HepG2 (cell line): ENCODE measurements around the gene SRRT. TPM values are rescaled to one million over a fixed set of nuclear protein-coding genes. Genes with fewer than 3 reads are reported as not detected.

Experiments used
- AGO1 ChIP-seq: fragments of 200-400 bp; formaldehyde crosslinking; IDR thresholded peaks from 2 replicates; pipeline ENCODE4 v1.6.1; 2017; ENCODE audit warnings: mild to moderate bottlenecking, low read depth, low read length, moderate library complexity; ENCODE audit not compliant: poor library complexity, severe bottlenecking
- ARID2 ChIP-seq: sonication (generic); formaldehyde crosslinking; IDR thresholded peaks from 2 replicates; pipeline ENCODE4 v1.8.1; 2022; ENCODE audit warnings: mild to moderate bottlenecking, missing genetic modification reagents, borderline replicate concordance
- ARNT ChIP-seq: fragments of 450-650 bp; IDR thresholded peaks from 2 replicates; pipeline ENCODE4 v1.6.1; 2017
- BORCS8-MEF2B ChIP-seq: sonication (generic); formaldehyde crosslinking; IDR thresholded peaks from 2 replicates; pipeline ENCODE4 v1.8.0; 2022; ENCODE audit warnings: mild to moderate bottlenecking, missing genetic modification reagents
- EED ChIP-seq: sonication (generic); formaldehyde crosslinking; IDR thresholded peaks from 2 replicates; pipeline ENCODE4 v1.5.0; 2020; ENCODE audit warnings: mild to moderate bottlenecking, missing genetic modification reagents
- ELF4 ChIP-seq: sonication (generic); formaldehyde crosslinking; IDR thresholded peaks from 2 replicates; pipeline ENCODE4 v1.5.0; 2020; ENCODE audit warnings: missing genetic modification reagents, mild to moderate bottlenecking, moderate library complexity, borderline replicate concordance
- FOXP1 ChIP-seq, 2 experiments: fragments of 450-650 bp in 1 of 2; IDR thresholded peaks; 2 replicates each; pipeline ENCODE4 v1.6.1; 2017 to 2018; ENCODE audit warnings: antibody characterized with exemption in 1 of 2
- NBN ChIP-seq: fragments of 450-650 bp; conservative IDR thresholded peaks from 2 replicates; pipeline ENCODE4 v1.6.1; 2017
- PHF21A ChIP-seq: sonication (generic); formaldehyde crosslinking; IDR thresholded peaks from 2 replicates; pipeline ENCODE4 v1.5.0; 2020; ENCODE audit warnings: mild to moderate bottlenecking, missing genetic modification reagents
- REL ChIP-seq: sonication (generic); formaldehyde crosslinking; conservative IDR thresholded peaks from 2 replicates; pipeline ENCODE4 v1.8.0; 2022; ENCODE audit warnings: mild to moderate bottlenecking, missing genetic modification reagents, moderate library complexity
- RNF2 ChIP-seq: fragments of 450-650 bp; conservative IDR thresholded peaks from 2 replicates; pipeline ENCODE4 v1.6.1; 2016; ENCODE audit warnings: low read depth
- TBL1XR1 ChIP-seq: fragments of 150-350 bp; IDR thresholded peaks from 2 replicates; pipeline ENCODE4 v1.6.1; 2014; ENCODE audit warnings: borderline replicate concordance, low read length; ENCODE audit not compliant: partially characterized antibody
- TBX2 ChIP-seq: sonication (generic); formaldehyde crosslinking; IDR thresholded peaks from 2 replicates; pipeline ENCODE4 v1.5.0; 2020; ENCODE audit warnings: missing genetic modification reagents, mild to moderate bottlenecking, borderline replicate concordance
- THAP7 ChIP-seq: sonication (generic); formaldehyde crosslinking; IDR thresholded peaks from 2 replicates; pipeline ENCODE4 v1.8.1; 2023; ENCODE audit warnings: mild to moderate bottlenecking, missing genetic modification reagents
- ZNF124 ChIP-seq: sonication (generic); formaldehyde crosslinking; IDR thresholded peaks from 2 replicates; pipeline ENCODE4 v1.4.0; 2020; ENCODE audit warnings: missing genetic modification reagents
- ZNF143 ChIP-seq: sonication (generic); formaldehyde crosslinking; IDR thresholded peaks from 2 replicates; pipeline ENCODE4 v1.4.0; 2020; ENCODE audit warnings: missing genetic modification reagents
- ZNF20 ChIP-seq: sonication (generic); formaldehyde crosslinking; IDR thresholded peaks from 2 replicates; pipeline ENCODE4 v1.4.0; 2020; ENCODE audit warnings: mild to moderate bottlenecking, moderate library complexity, missing genetic modification reagents
- ZNF232 ChIP-seq: sonication (generic); formaldehyde crosslinking; IDR thresholded peaks from 2 replicates; pipeline ENCODE4 v1.4.0; 2020; ENCODE audit warnings: missing genetic modification reagents, borderline replicate concordance
- ZNF251 ChIP-seq: sonication (generic); formaldehyde crosslinking; IDR thresholded peaks from 2 replicates; pipeline ENCODE4 v1.9.0; 2021; ENCODE audit warnings: mild to moderate bottlenecking, missing genetic modification reagents
- ZNF253 ChIP-seq: sonication (generic); formaldehyde crosslinking; IDR thresholded peaks from 2 replicates; pipeline ENCODE4 v1.8.0; 2022; ENCODE audit warnings: mild to moderate bottlenecking, missing genetic modification reagents, borderline replicate concordance
- ZNF260 ChIP-seq: sonication (generic); formaldehyde crosslinking; IDR thresholded peaks from 2 replicates; pipeline ENCODE4 v1.4.0; 2020; ENCODE audit warnings: missing genetic modification reagents, low read depth, mild to moderate bottlenecking, borderline replicate concordance
- ZNF33A ChIP-seq: sonication (generic); formaldehyde crosslinking; IDR thresholded peaks from 2 replicates; pipeline ENCODE4 v1.5.1; 2020; ENCODE audit warnings: missing genetic modification reagents, mild to moderate bottlenecking, moderate library complexity, borderline replicate concordance
- ZNF451 ChIP-seq: sonication (generic); formaldehyde crosslinking; IDR thresholded peaks from 2 replicates; pipeline ENCODE4 v1.5.0; 2020; ENCODE audit warnings: mild to moderate bottlenecking, missing genetic modification reagents
- ZNF607 ChIP-seq: sonication (generic); formaldehyde crosslinking; IDR thresholded peaks from 2 replicates; pipeline ENCODE4 v1.5.1; 2020; ENCODE audit warnings: missing genetic modification reagents, mild to moderate bottlenecking, borderline replicate concordance
- ZNF660 ChIP-seq: sonication (generic); formaldehyde crosslinking; IDR thresholded peaks from 2 replicates; pipeline ENCODE4 v1.5.1; 2020; ENCODE audit warnings: mild to moderate bottlenecking, low read depth, missing genetic modification reagents, borderline replicate concordance
- ZNF740 ChIP-seq: sonication (generic); formaldehyde crosslinking; IDR thresholded peaks from 2 replicates; pipeline ENCODE4 v1.4.0; 2020; ENCODE audit warnings: missing genetic modification reagents
- ZNF816 ChIP-seq: sonication (generic); formaldehyde crosslinking; IDR thresholded peaks from 2 replicates; pipeline ENCODE4 v1.8.0; 2022; ENCODE audit warnings: missing genetic modification reagents, mild to moderate bottlenecking, borderline replicate concordance
- ZNF839 ChIP-seq: sonication (generic); formaldehyde crosslinking; IDR thresholded peaks from 2 replicates; pipeline ENCODE4 v1.4.0; 2020; ENCODE audit warnings: missing genetic modification reagents, mild to moderate bottlenecking, borderline replicate concordance
- ZSCAN12 ChIP-seq: sonication (generic); formaldehyde crosslinking; IDR thresholded peaks from 2 replicates; pipeline ENCODE4 v1.9.0; 2021; ENCODE audit warnings: mild to moderate bottlenecking, missing genetic modification reagents
- ZSCAN30 ChIP-seq: sonication (generic); formaldehyde crosslinking; IDR thresholded peaks from 2 replicates; pipeline ENCODE4 v1.5.0; 2020; ENCODE audit warnings: mild to moderate bottlenecking, missing genetic modification reagents
- polyA plus RNA-seq, 8 experiments: library from polyadenylated mRNA; depleted of rRNA in 3 of 8; stranded (reverse) in 7 of 8; unstranded in 1 of 8; fragments of >200 nt; fragmentation: Illumina TruSeq in 4 of 8; extraction: Trizol in 4 of 8; gene quantifications; 2 replicates each; pipeline versions ENCODE4 v1.2.1 to v1.2.3, GENCODE V29; 2011 to 2016; ENCODE audit warnings: low read depth in 4 of 8, missing spikeins in 1 of 8, mixed read lengths in 1 of 8; ENCODE audit not compliant: insufficient read depth in 1 of 8
- total RNA-seq, 5 experiments: library from RNA; depleted of rRNA; stranded (reverse); fragments of >200 nt; fragmentation: Illumina TruSeq; extraction: Trizol; gene quantifications; 2 replicates each; pipeline ENCODE4 v1.2.3, GENCODE V29; 2016; ENCODE audit warnings: low read depth in 1 of 5

SRRT gene
- total and polyA plus RNA-seq, 2 of the 13 experiments (the other 11 are each of a cell fraction or from before 2014, with no cell fraction given), result 26.2 to 106 TPM

- TF ChIP-seq PHF21A (peak; percentile 54; the same call in 1 of the 2 replicates), ZNF740 (CRISPR knock-in tag) (peak; percentile 54; the same call in 1 of the 2 replicates), ZNF839 (no peak), REL (CRISPR knock-in tag) (0 out of 2 replicates have a peak, but pooled peaks have one; percentile 43), ZNF251 (CRISPR knock-in tag) (no peak), TBL1XR1 (no peak), ZNF124 (CRISPR knock-in tag) (no peak), THAP7 (no peak), AGO1 (no peak), ELF4 (CRISPR knock-in tag) (no peak), ZNF143 (CRISPR knock-in tag) (peak; percentile 38; the same call in 1 of the 2 replicates), NBN (no peak), ZNF816 (no peak), ZNF232 (CRISPR knock-in tag) (peak; percentile 43; the same call in 1 of the 2 replicates), ZNF451 (CRISPR knock-in tag) (no peak), ZNF33A (CRISPR knock-in tag) (no peak), ARNT (no peak), BORCS8-MEF2B (peak; percentile 74; the same call in 1 of the 2 replicates), TBX2 (CRISPR knock-in tag) (peak; percentile 70), ARID2 (CRISPR knock-in tag) (no peak), EED (CRISPR knock-in tag) (no peak), ZNF260 (CRISPR knock-in tag) (no peak), FOXP1 (IDR thresholded peaks at IDR 0.05) (no peak), FOXP1 (CRISPR knock-in tag; IDR thresholded peaks at IDR 0.05) (no peak), ZSCAN30 (CRISPR knock-in tag) (no peak), ZNF20 (CRISPR knock-in tag) (no peak), ZNF253 (no peak), RNF2 (no peak), ZNF607 (CRISPR knock-in tag) (0 out of 2 replicates have a peak, but pooled peaks have one; percentile 73), ZNF660 (CRISPR knock-in tag) (no peak), ZSCAN12 (no peak)
Measured at GRCh38 chr7:100852048-100852872, 22.6 kb upstream of the SRRT start, which contains the start of gene SLC12A9 (continued).
